ENCODE data around the gene PTPN21.

The PTPN21 gene

GRCh38 chr14:88599326-88599725 lies 44.5 kb upstream of the PTPN21 start:
- Histone ChIP-seq H3K27me3 (ENCODE audit: insufficient read depth, poor library complexity, severe bottlenecking) (no peaks in the 10 kb centered on the region), H3K27ac (replicated peaks) (no peak overlapping the region), H3K4me3 (replicated peaks; ENCODE audit: insufficient read depth, low read length) (no peak overlapping the region)
- DNase-seq (ENCODE audit: low read depth in 1 of 2, low spot score in 1 of 2) = no peak
- TF ChIP-seq SPI1 (IDR thresholded peaks at IDR 0.05; ENCODE audit: borderline replicate concordance, low read depth) (no peak), REST (IDR thresholded peaks at IDR 0.05; ENCODE audit: insufficient replicate concordance, low read depth) (no peak), POLR2AphosphoS5 (IDR thresholded peaks at IDR 0.05; ENCODE audit: low read depth) (no peak), CTCF (IDR thresholded peaks at IDR 0.05; ENCODE audit: insufficient read depth, low read length) (no peak), GABPA (IDR thresholded peaks at IDR 0.05; ENCODE audit: low read depth) (no peak)

- no peak overlapping the region for H3K4me3 ChIP-seq (replicated peaks; ENCODE audit: insufficient read depth, low read length)
- DNase-seq (ENCODE audit: low read depth in 1 of 2, low spot score in 1 of 2) = no peak
- TF ChIP-seq SPI1 (IDR thresholded peaks at IDR 0.05; ENCODE audit: borderline replicate concordance, low read depth) (no peak), CTCF (IDR thresholded peaks at IDR 0.05; ENCODE audit: insufficient read depth, low read length) (no peak), POLR2AphosphoS5 (IDR thresholded peaks at IDR 0.05; ENCODE audit: low read depth) (no peak), GABPA (IDR thresholded peaks at IDR 0.05; ENCODE audit: low read depth) (no peak), REST (IDR thresholded peaks at IDR 0.05; ENCODE audit: insufficient replicate concordance, low read depth) (no peak)
- H3K27ac ChIP-seq (replicated peaks) = no peak overlapping the region
- H3K27me3 ChIP-seq (ENCODE audit: insufficient read depth, poor library complexity, severe bottlenecking) = no peaks in the 10 kb centered on the region
These were observed 43.4 kb upstream of the PTPN21 start for GRCh38 chr14:88598097-88598675.

GRCh38 chr14:88597601-88598000 lies 42.8 kb upstream of the PTPN21 start:
- Histone ChIP-seq H3K27ac (replicated peaks) (no peak overlapping the region), H3K27me3 (ENCODE audit: insufficient read depth, poor library complexity, severe bottlenecking) (no peaks in the 10 kb centered on the region), H3K4me3 (replicated peaks; ENCODE audit: insufficient read depth, low read length) (no peak overlapping the region)
- TF ChIP-seq GABPA (IDR thresholded peaks at IDR 0.05; ENCODE audit: low read depth) = no peak
- TF ChIP-seq SPI1 (IDR thresholded peaks at IDR 0.05; ENCODE audit: borderline replicate concordance, low read depth) = no peak
- no peak for TF ChIP-seq POLR2AphosphoS5 (IDR thresholded peaks at IDR 0.05; ENCODE audit: low read depth)
- TF ChIP-seq CTCF (IDR thresholded peaks at IDR 0.05; ENCODE audit: insufficient read depth, low read length) = no peak
- TF ChIP-seq REST (IDR thresholded peaks at IDR 0.05; ENCODE audit: insufficient replicate concordance, low read depth) = no peak
- DNase-seq (ENCODE audit: low read depth in 1 of 2, low spot score in 1 of 2) = no peak

Data from HL-60 (cell line).